Body of pancreas (tissue), 4 donors: ENCODE data around the gene EXD1. TPM values are rescaled to one million over a fixed set of nuclear protein-coding genes. Genes with fewer than 3 reads are reported as not detected.
A peak's percentile ranks its signal among the peaks of the same experiment; 100 is the strongest.

Experiments used
- ATAC-seq: fragments of 150-250 bp; one replicate; pipeline ENCODE4 v1.9.1; 2016
- DNase-seq, 4 donors: peaks; one replicate each; pipeline ENCODE4 v3.0.0-alpha.2; 2019
- H3K27ac ChIP-seq, 4 donors: fragments of 200-600 bp; sonication (generic); 1 replicate in 3 of 4; 2 replicates in 1 of 4; pipeline versions ENCODE4 v1.5.1 to v1.6.1; 2016 to 2019; ENCODE audit warnings: mild to moderate bottlenecking in 1 of 4, mixed read lengths in 1 of 4, moderate library complexity in 1 of 4
- H3K27me3 ChIP-seq, 2 donors: fragments of 200-600 bp; sonication (generic); one replicate each; pipeline ENCODE4 v1.6.0; 2016; ENCODE audit warnings: mild to moderate bottlenecking in 1 of 2
- H3K36me3 ChIP-seq, 2 donors: fragments of 200-600 bp; sonication (generic); replicated peaks in 1 of 2; 2 replicates each; pipeline ENCODE4 v1.5.1; 2016; ENCODE audit warnings: low read depth in 2 of 2; ENCODE audit not compliant: insufficient read depth in 1 of 2
- H3K4me1 ChIP-seq: fragments of 200-600 bp; sonication (generic); one replicate; pipeline ENCODE4 v1.6.0; 2016
- H3K4me3 ChIP-seq, 2 donors: fragments of 200-600 bp; sonication (generic); 1 replicate in 1 of 2; 2 replicates in 1 of 2; pipeline ENCODE4 v1.5.1; 2016 to 2019
- H3K9me3 ChIP-seq, 3 donors: fragments of 200-600 bp; sonication (generic); 1 replicate in 2 of 3; 2 replicates in 1 of 3; pipeline ENCODE4 v1.5.1; 2016
- POLR2A ChIP-seq, 3 donors: fragments of 450-650 bp; IDR thresholded peaks; one replicate each; pipeline ENCODE4 v1.6.1; 2016; ENCODE audit warnings: antibody characterized with exemption in 3 of 3, mild to moderate bottlenecking in 2 of 3
- WGBS, 2 donors: methylation state at CpG; one replicate each; pipeline ENCODE4 v1.1.5; 2017; 5-methylcytosine and 5-hydroxymethylcytosine counted together
- intact Hi-C: fragments of 100-400 bp; cut with DNase I; formaldehyde crosslinking; loops from one replicate; pipeline ENCODE4 v1.15.1; 2023
- total RNA-seq, 2 donors: library from RNA; depleted of rRNA; stranded (reverse); fragments of >200 nt; gene quantifications; one replicate each; pipeline ENCODE4 v1.1.0, GENCODE V29; 2016
- TF ChIP-seq, protein P1 (sequence below), 7 experiments: fragments of 450-650 bp in 4 of 7; fragments of 200-600 bp in 3 of 7; sonication (generic) in 3 of 7; IDR thresholded peaks; one replicate each; pipeline ENCODE4 v1.5.1; 2016 to 2019; ENCODE audit warnings: antibody characterized with exemption in 7 of 7

Gene EXD1
- total RNA-seq, 2 donors from 2014 or later: not detected

- intact Hi-C loops: no loop called here
- ATAC-seq: no peak
- H3K4me3 ChIP-seq: no peak overlapping the region
- 58 to 62% methylated on average over 2 of the region's 2 CpGs for WGBS, 2 donors
- H3K27ac ChIP-seq: no peak overlapping the region
- H3K27me3 ChIP-seq: no peaks in the 10 kb centered on the region
- TF ChIP-seq, protein P1, sequence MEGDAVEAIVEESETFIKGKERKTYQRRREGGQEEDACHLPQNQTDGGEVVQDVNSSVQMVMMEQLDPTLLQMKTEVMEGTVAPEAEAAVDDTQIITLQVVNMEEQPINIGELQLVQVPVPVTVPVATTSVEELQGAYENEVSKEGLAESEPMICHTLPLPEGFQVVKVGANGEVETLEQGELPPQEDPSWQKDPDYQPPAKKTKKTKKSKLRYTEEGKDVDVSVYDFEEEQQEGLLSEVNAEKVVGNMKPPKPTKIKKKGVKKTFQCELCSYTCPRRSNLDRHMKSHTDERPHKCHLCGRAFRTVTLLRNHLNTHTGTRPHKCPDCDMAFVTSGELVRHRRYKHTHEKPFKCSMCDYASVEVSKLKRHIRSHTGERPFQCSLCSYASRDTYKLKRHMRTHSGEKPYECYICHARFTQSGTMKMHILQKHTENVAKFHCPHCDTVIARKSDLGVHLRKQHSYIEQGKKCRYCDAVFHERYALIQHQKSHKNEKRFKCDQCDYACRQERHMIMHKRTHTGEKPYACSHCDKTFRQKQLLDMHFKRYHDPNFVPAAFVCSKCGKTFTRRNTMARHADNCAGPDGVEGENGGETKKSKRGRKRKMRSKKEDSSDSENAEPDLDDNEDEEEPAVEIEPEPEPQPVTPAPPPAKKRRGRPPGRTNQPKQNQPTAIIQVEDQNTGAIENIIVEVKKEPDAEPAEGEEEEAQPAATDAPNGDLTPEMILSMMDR (IDR thresholded peaks at IDR 0.05): no peak
- TF ChIP-seq POLR2A (IDR thresholded peaks at IDR 0.05): no peak
- no peak for DNase-seq
- no peaks in the 10 kb centered on the region for H3K9me3 ChIP-seq
- H3K36me3 ChIP-seq: no peaks in the 10 kb centered on the region
- H3K4me1 ChIP-seq: no peaks in the 10 kb centered on the region
Observed at GRCh38 chr15:41183581-41183980, 47.0 kb downstream of the EXD1 start.

- DNase-seq: no peak
Observed at GRCh38 chr15:41182266-41182665, 48.3 kb downstream of the EXD1 start.

GRCh38 chr15:41180206-41180789, 50.3 kb downstream of the EXD1 start:
- WGBS, 2 donors: 86 to 89% methylated on average over 6 of the region's 6 CpGs
- Histone ChIP-seq H3K9me3 (no peaks in the 10 kb centered on the region), H3K27me3 (no peaks in the 10 kb centered on the region), H3K27ac (no peak overlapping the region), H3K4me1 (no peaks in the 10 kb centered on the region), H3K36me3 (no peaks in the 10 kb centered on the region), H3K4me3 (no peak overlapping the region)
- DNase-seq (no peak), ATAC-seq (no peak)
- TF ChIP-seq, protein P1 (IDR thresholded peaks at IDR 0.05): no peak
- intact Hi-C loops: no loop called here

More at GRCh38 chr15:41182266-41182665, 48.3 kb downstream of the EXD1 start:
- no peaks in the 10 kb centered on the region for H3K4me1 ChIP-seq
- no peaks in the 10 kb centered on the region for H3K36me3 ChIP-seq
- no peak overlapping the region for H3K4me3 ChIP-seq
- no peak for ATAC-seq
- WGBS, 2 donors: 49 to 64% methylated on average over 4 of the region's 4 CpGs
- TF ChIP-seq, protein P1 (IDR thresholded peaks at IDR 0.05): no peak
- no peak for TF ChIP-seq POLR2A (IDR thresholded peaks at IDR 0.05)
- no peak overlapping the region for H3K27ac ChIP-seq
- no peaks in the 10 kb centered on the region for H3K27me3 ChIP-seq
- intact Hi-C loops: no loop called here
- H3K9me3 ChIP-seq: no peaks in the 10 kb centered on the region

- ATAC-seq (no peak), DNase-seq (peak in 1 of 4 donors; percentile 25)
- no peaks in the 10 kb centered on the region for H3K27me3 ChIP-seq
- H3K27ac ChIP-seq: no peak overlapping the region
- no peaks in the 10 kb centered on the region for H3K9me3 ChIP-seq
- no peaks in the 10 kb centered on the region for H3K36me3 ChIP-seq
- intact Hi-C loops: no loop called here
- no peak overlapping the region for H3K4me3 ChIP-seq
- no peaks in the 10 kb centered on the region for H3K4me1 ChIP-seq
- TF ChIP-seq POLR2A (IDR thresholded peaks at IDR 0.05): no peak
- TF ChIP-seq, protein P1 (IDR thresholded peaks at IDR 0.05): no peak
- WGBS, 2 donors: 69 to 89% methylated on average over 4 of the region's 4 CpGs
Observed at GRCh38 chr15:41169781-41170180, 60.8 kb downstream of the EXD1 start.

DNA sequence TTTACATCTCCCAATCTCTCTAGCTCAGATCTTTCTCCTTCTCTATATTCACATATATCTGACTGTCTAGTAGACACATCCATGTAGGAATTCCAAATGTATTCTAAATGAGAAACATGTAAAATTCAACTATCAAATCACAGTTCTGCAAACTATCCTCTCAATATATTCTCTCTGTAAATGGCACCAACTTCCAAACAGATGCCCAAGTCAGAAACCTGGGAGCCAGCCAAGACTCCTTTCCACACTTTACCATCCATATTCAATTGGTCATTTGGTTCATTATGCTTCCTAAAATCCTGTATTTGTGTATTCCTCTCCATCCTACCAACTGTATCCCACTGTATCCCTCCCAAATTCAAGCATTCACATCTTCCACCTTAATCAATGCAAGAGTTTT, 61.5 kb downstream of the EXD1 start:
- DNase-seq: no peak
- no peak overlapping the region for H3K27ac ChIP-seq
- H3K36me3 ChIP-seq: no peaks in the 10 kb centered on the region
- intact Hi-C loops: no loop called here
- TF ChIP-seq, protein P1 (IDR thresholded peaks at IDR 0.05): no peak
- no peak for TF ChIP-seq POLR2A (IDR thresholded peaks at IDR 0.05)
- no peaks in the 10 kb centered on the region for H3K4me1 ChIP-seq
- H3K27me3 ChIP-seq: no peaks in the 10 kb centered on the region
- no peak overlapping the region for H3K4me3 ChIP-seq
- no peak for ATAC-seq
- no peaks in the 10 kb centered on the region for H3K9me3 ChIP-seq
